Endodermal cell (in vitro differentiated cells): ENCODE data around the gene PAX9. TPM values are rescaled to one million over a fixed set of nuclear protein-coding genes. Genes with fewer than 3 reads are reported as not detected.

Experiments
- DNase-seq: peaks from one replicate; pipeline ENCODE4 v3.0.0-alpha.2; 2017
- H3K27ac ChIP-seq: 2 replicates; pipeline ENCODE4 v1.5.1; 2013; ENCODE audit warnings: mild to moderate bottlenecking, low read depth, low read length, moderate library complexity
- H3K27me3 ChIP-seq: 2 replicates; pipeline ENCODE4 v1.6.1; 2013; ENCODE audit warnings: mild to moderate bottlenecking, low read length, moderate library complexity; ENCODE audit not compliant: insufficient read depth, control insufficient read depth, poor library complexity, severe bottlenecking
- H3K36me3 ChIP-seq: 2 replicates; pipeline ENCODE4 v1.7.0; 2013; ENCODE audit warnings: mild to moderate bottlenecking, low read length, moderate library complexity; ENCODE audit not compliant: control insufficient read depth, insufficient read depth
- H3K4me1 ChIP-seq: one replicate; pipeline ENCODE4 v1.7.0; 2013; ENCODE audit warnings: low read length; ENCODE audit not compliant: control insufficient read depth, insufficient read depth
- H3K4me3 ChIP-seq: 2 replicates; pipeline ENCODE4 v1.5.1; 2013; ENCODE audit warnings: mild to moderate bottlenecking, low read length, moderate library complexity
- H3K9ac ChIP-seq: 2 replicates; pipeline ENCODE4 v1.6.1; 2013; ENCODE audit warnings: mild to moderate bottlenecking, low read length, moderate library complexity; ENCODE audit not compliant: poor library complexity, severe bottlenecking; ENCODE audit errors: extremely low read depth
- H3K9me3 ChIP-seq: 2 replicates; pipeline ENCODE4 v1.6.1; 2013; ENCODE audit warnings: mild to moderate bottlenecking, low read length, moderate library complexity; ENCODE audit not compliant: control insufficient read depth
- H3K27ac Mint-ChIP-seq: 2 replicates; pipeline ENCODE4 v1.8.0; 2020; ENCODE audit warnings: mixed read lengths
- H3K27me3 Mint-ChIP-seq: 2 replicates; pipeline ENCODE4 v1.8.0; 2021; ENCODE audit warnings: mild to moderate bottlenecking, mixed read lengths; ENCODE audit not compliant: insufficient read depth
- H3K36me3 Mint-ChIP-seq: 2 replicates; pipeline ENCODE4 v1.8.0; 2020; ENCODE audit warnings: low read depth, mixed read lengths
- H3K4me1 Mint-ChIP-seq: 2 replicates; pipeline ENCODE4 v1.8.0; 2020; ENCODE audit warnings: mixed read lengths
- H3K4me3 Mint-ChIP-seq: 2 replicates; pipeline ENCODE4 v1.8.0; 2020; ENCODE audit warnings: mild to moderate bottlenecking, moderate library complexity, mixed read lengths
- H3K9me3 Mint-ChIP-seq: 2 replicates; pipeline ENCODE4 v1.8.0; 2020; ENCODE audit warnings: mild to moderate bottlenecking, mixed read lengths
- CTCF ChIP-seq: fragments of 200-600 bp; sonication (generic); conservative IDR thresholded peaks from 2 replicates; pipeline ENCODE4 v1.5.0; 2021; ENCODE audit warnings: antibody characterized with exemption, mild to moderate bottlenecking
- WGBS, 2 experiments: methylation state at CpG; one replicate each; pipeline versions ENCODE4 v1.1.5 to v1.1.7; 2013; ENCODE audit warnings: missing lambda C conversion rate in 2 of 2, mixed read lengths in 1 of 2; ENCODE audit not compliant: insufficient coverage in 1 of 2, insufficient read length in 1 of 2; 5-methylcytosine and 5-hydroxymethylcytosine counted together
- total RNA-seq, 2 donors: library from RNA; stranded (reverse); fragmentation: NEBNext Ultra II Directional in 1 of 2; extraction: Animal tissue kit (Norgen Biotek cat#: 25700) in 1 of 2; gene quantifications; 2 replicates in 1 of 2; 3 replicates in 1 of 2; pipeline ENCODE4 v1.2.1, GENCODE V29; 2021

PAX9 gene
- total RNA-seq, 2 donors from 2014 or later: 0.22 to 0.35 TPM

GRCh38 chr14:36707570-36707969 is 45.9 kb downstream of the PAX9 start:
- Mint-ChIP-seq H3K27me3 (peaks cover 2% of the 10 kb centered on the region), H3K27ac (no peak overlapping the region), H3K4me1 (peaks cover 12% of the 10 kb centered on the region), H3K9me3 (no peaks in the 10 kb centered on the region), H3K36me3 (no peaks in the 10 kb centered on the region), H3K4me3 (no peak overlapping the region)
- no peaks in the 10 kb centered on the region for H3K4me1 ChIP-seq
- H3K27me3 ChIP-seq: no peaks in the 10 kb centered on the region
- no peak overlapping the region for H3K4me3 ChIP-seq
- no peak overlapping the region for H3K27ac ChIP-seq
- H3K9me3 ChIP-seq: no peaks in the 10 kb centered on the region
- no peak overlapping the region for H3K9ac ChIP-seq
- TF ChIP-seq CTCF: no peak
- no peak for DNase-seq
- H3K36me3 ChIP-seq: no peaks in the 10 kb centered on the region

- peaks cover 4% of the 10 kb centered on the region for H3K27me3 Mint-ChIP-seq
- WGBS, 2 experiments: 47 to 80% methylated on average over 1 to 3 of the region's 4 CpGs
- no peaks in the 10 kb centered on the region for H3K9me3 Mint-ChIP-seq
- no peak overlapping the region for H3K4me3 ChIP-seq
- H3K36me3 Mint-ChIP-seq: no peaks in the 10 kb centered on the region
- H3K9me3 ChIP-seq: no peaks in the 10 kb centered on the region
- no peaks in the 10 kb centered on the region for H3K4me1 ChIP-seq
- H3K4me1 Mint-ChIP-seq: peaks cover 54% of the 10 kb centered on the region
- H3K27ac ChIP-seq: no peak overlapping the region
- TF ChIP-seq CTCF: no peak
- no peak overlapping the region for H3K4me3 Mint-ChIP-seq
- DNase-seq: peak; percentile 50
- no peaks in the 10 kb centered on the region for H3K27me3 ChIP-seq
- H3K9ac ChIP-seq: no peak overlapping the region
- no peaks in the 10 kb centered on the region for H3K36me3 ChIP-seq
- peak overlapping the region; percentile 79 for H3K27ac Mint-ChIP-seq
Measured at GRCh38 chr14:36713960-36714703, 52.5 kb downstream of the PAX9 start.

GRCh38 chr14:36716614-36717184 is 55.0 kb downstream of the PAX9 start:
- no peak overlapping the region for H3K4me3 Mint-ChIP-seq
- peak; percentile 49 for DNase-seq
- H3K9me3 ChIP-seq: no peaks in the 10 kb centered on the region
- 93 to 94% methylated on average over 7 of the region's 7 CpGs for WGBS, 2 experiments
- no peak overlapping the region for H3K27ac Mint-ChIP-seq
- H3K36me3 Mint-ChIP-seq: no peaks in the 10 kb centered on the region
- H3K27me3 Mint-ChIP-seq: peaks cover 5% of the 10 kb centered on the region
- no peak for TF ChIP-seq CTCF
- H3K4me3 ChIP-seq: no peak overlapping the region
- no peaks in the 10 kb centered on the region for H3K36me3 ChIP-seq
- no peaks in the 10 kb centered on the region for H3K9me3 Mint-ChIP-seq
- no peak overlapping the region for H3K27ac ChIP-seq
- H3K4me1 Mint-ChIP-seq: peaks cover 76% of the 10 kb centered on the region
- H3K27me3 ChIP-seq: no peaks in the 10 kb centered on the region
- H3K9ac ChIP-seq: no peak overlapping the region
- H3K4me1 ChIP-seq: no peaks in the 10 kb centered on the region
